Measurements from ENCODE around the gene PGLYRP2. TPM values are rescaled to one million over a fixed set of nuclear protein-coding genes. Genes with fewer than 3 reads are reported as not detected.

Gene PGLYRP2
- total and polyA plus RNA-seq, 2 of the 13 experiments (the other 11 are each of a cell fraction or from before 2014, with no cell fraction given), result 0.04 to 1.0 TPM

DNA sequence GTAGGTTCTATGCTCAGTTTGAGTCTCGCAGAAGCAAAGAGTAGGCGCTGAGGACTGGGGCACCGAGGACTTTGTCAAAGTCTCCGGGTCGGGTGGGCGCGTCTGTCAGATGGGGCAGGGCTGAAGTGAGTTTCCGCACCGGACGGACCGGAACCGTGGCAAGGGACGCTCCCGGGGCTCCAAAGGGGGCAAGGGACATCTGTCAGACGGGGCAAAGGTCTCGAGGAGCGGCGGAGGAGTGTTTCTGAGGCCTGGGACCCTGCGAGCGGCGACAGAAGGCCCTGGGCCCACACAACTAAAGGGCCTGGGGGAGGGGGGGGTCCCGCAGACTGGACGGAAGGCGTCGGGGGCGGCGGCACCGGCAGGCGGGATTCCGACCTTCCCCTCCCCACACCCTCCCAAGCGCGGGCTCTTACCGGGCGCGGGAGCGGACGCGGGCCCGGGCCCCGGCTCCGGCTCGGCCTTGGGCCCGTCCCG lies 47.2 kb downstream of the PGLYRP2 start (continued):
- no peak for TF ChIP-seq ELF4 (CRISPR knock-in tag; IDR thresholded peaks at IDR 0.05; ENCODE audit: borderline replicate concordance)
- no peak for TF ChIP-seq ATF7-NPFF (CRISPR knock-in tag; IDR thresholded peaks at IDR 0.05; ENCODE audit: low read depth)
- no peak for TF ChIP-seq ZNF121 (CRISPR knock-in tag; IDR thresholded peaks at IDR 0.05)
- TF ChIP-seq ELF1 (CRISPR knock-in tag; IDR thresholded peaks at IDR 0.05), result no peak
- TF ChIP-seq RXRB (CRISPR knock-in tag; IDR thresholded peaks at IDR 0.05; ENCODE audit: borderline replicate concordance), result 0 out of 2 replicates have a peak, but pooled peaks have one; percentile 12
- TF ChIP-seq CREB3 (CRISPR knock-in tag; IDR thresholded peaks at IDR 0.05), result no peak
- TF ChIP-seq ZNF207 (IDR thresholded peaks at IDR 0.05; ENCODE audit: borderline replicate concordance), result no peak
- TF ChIP-seq ZSCAN30 (CRISPR knock-in tag; IDR thresholded peaks at IDR 0.05), result no peak
- TF ChIP-seq, protein P1, sequence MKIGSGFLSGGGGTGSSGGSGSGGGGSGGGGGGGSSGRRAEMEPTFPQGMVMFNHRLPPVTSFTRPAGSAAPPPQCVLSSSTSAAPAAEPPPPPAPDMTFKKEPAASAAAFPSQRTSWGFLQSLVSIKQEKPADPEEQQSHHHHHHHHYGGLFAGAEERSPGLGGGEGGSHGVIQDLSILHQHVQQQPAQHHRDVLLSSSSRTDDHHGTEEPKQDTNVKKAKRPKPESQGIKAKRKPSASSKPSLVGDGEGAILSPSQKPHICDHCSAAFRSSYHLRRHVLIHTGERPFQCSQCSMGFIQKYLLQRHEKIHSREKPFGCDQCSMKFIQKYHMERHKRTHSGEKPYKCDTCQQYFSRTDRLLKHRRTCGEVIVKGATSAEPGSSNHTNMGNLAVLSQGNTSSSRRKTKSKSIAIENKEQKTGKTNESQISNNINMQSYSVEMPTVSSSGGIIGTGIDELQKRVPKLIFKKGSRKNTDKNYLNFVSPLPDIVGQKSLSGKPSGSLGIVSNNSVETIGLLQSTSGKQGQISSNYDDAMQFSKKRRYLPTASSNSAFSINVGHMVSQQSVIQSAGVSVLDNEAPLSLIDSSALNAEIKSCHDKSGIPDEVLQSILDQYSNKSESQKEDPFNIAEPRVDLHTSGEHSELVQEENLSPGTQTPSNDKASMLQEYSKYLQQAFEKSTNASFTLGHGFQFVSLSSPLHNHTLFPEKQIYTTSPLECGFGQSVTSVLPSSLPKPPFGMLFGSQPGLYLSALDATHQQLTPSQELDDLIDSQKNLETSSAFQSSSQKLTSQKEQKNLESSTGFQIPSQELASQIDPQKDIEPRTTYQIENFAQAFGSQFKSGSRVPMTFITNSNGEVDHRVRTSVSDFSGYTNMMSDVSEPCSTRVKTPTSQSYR (CRISPR knock-in tag; IDR thresholded peaks at IDR 0.05; ENCODE audit: borderline replicate concordance), result no peak
- TF ChIP-seq ZNF772 (CRISPR knock-in tag; IDR thresholded peaks at IDR 0.05), result 0 out of 2 replicates have a peak, but pooled peaks have one; percentile 40
- TF ChIP-seq TGIF2 (CRISPR knock-in tag; IDR thresholded peaks at IDR 0.05), result no peak
- no peak for TF ChIP-seq ZNF24 (IDR thresholded peaks at IDR 0.05)
- no peak for TF ChIP-seq IRF2 (CRISPR knock-in tag; IDR thresholded peaks at IDR 0.05)
- 0 out of 2 replicates have a peak, but pooled peaks have one; percentile 17 for TF ChIP-seq ETS1 (CRISPR knock-in tag; IDR thresholded peaks at IDR 0.05)
- no peak for TF ChIP-seq SOX6 (IDR thresholded peaks at IDR 0.05)
- no peak for TF ChIP-seq SOX6 (CRISPR knock-in tag; IDR thresholded peaks at IDR 0.05)
- TF ChIP-seq FOXA3 (CRISPR knock-in tag; IDR thresholded peaks at IDR 0.05), result no peak
- TF ChIP-seq SNAI1 (CRISPR knock-in tag; IDR thresholded peaks at IDR 0.05; ENCODE audit: borderline replicate concordance), result no peak
- no peak for TF ChIP-seq ZFAT (CRISPR knock-in tag; conservative IDR thresholded peaks at IDR 0.05)
- TF ChIP-seq, protein P2, sequence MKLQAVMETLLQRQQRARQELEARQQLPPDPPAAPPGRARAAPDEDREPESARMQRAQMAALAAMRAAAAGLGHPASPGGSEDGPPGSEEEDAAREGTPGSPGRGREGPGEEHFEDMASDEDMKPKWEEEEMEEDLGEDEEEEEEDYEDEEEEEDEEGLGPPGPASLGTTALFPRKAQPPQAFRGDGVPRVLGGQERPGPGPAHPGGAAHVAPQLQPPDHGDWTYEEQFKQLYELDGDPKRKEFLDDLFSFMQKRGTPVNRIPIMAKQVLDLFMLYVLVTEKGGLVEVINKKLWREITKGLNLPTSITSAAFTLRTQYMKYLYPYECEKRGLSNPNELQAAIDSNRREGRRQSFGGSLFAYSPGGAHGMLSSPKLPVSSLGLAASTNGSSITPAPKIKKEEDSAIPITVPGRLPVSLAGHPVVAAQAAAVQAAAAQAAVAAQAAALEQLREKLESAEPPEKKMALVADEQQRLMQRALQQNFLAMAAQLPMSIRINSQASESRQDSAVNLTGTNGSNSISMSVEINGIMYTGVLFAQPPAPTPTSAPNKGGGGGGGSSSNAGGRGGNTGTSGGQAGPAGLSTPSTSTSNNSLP (IDR thresholded peaks at IDR 0.05; ENCODE audit: low read depth, low read length), result no peak
- no peak for TF ChIP-seq STAG1 (CRISPR knock-in tag; IDR thresholded peaks at IDR 0.05)
- TF ChIP-seq ZNF746 (CRISPR knock-in tag; IDR thresholded peaks at IDR 0.05), result no peak
- TF ChIP-seq ZGPAT (CRISPR knock-in tag; IDR thresholded peaks at IDR 0.05), result no peak
- TF ChIP-seq ZNF781 (CRISPR knock-in tag; IDR thresholded peaks at IDR 0.05; ENCODE audit: borderline replicate concordance, not compliant biosample characterization), result no peak
